Gastrocnemius medialis (tissue), 4 donors: ENCODE measurements around the gene DIP2C.

Source experiments
- CTCF ChIP-seq, 5 experiments: fragments of 450-650 bp in 3 of 5; fragments of 200-600 bp in 2 of 5; sonication (generic) in 2 of 5; IDR thresholded peaks in 4 of 5; conservative IDR thresholded peaks in 1 of 5; 1 replicate in 4 of 5; 2 replicates in 1 of 5; pipeline ENCODE4 v1.5.1; 2016 to 2019; ENCODE audit warnings: antibody characterized with exemption in 5 of 5, mild to moderate bottlenecking in 3 of 5, moderate library complexity in 3 of 5
- POLR2A ChIP-seq, 2 donors: fragments of 450-650 bp; IDR thresholded peaks; one replicate each; pipeline ENCODE4 v1.6.1; 2017; ENCODE audit warnings: antibody characterized with exemption in 2 of 2, mild to moderate bottlenecking in 2 of 2, moderate library complexity in 2 of 2

- no peak for TF ChIP-seq CTCF (IDR thresholded peaks at IDR 0.05 in 4 of 5, conservative IDR thresholded peaks at IDR 0.05 in 1 of 5)
- no peak for TF ChIP-seq POLR2A (IDR thresholded peaks at IDR 0.05)
Measured at GRCh38 chr10:474946-475345, 214.5 kb downstream of the DIP2C start.
